ENCODE data around the gene XRRA1.

GRCh38 chr11:74984730-74985129 lies 35.8 kb upstream of the XRRA1 start:
- TF ChIP-seq POLR2A (IDR thresholded peaks at IDR 0.05; ENCODE audit: low read length) (no peak), GATA1 (IDR thresholded peaks at IDR 0.05; ENCODE audit: low read depth, low read length) (no peak)
